Measurements from ENCODE around the gene TIGD4.

- TF ChIP-seq CTCF (IDR thresholded peaks at IDR 0.05) (no peak), POLR2A (IDR thresholded peaks at IDR 0.05) (no peak)
Observed at GRCh38 chr4:152735396-152735859, 44.1 kb downstream of the TIGD4 start.

Measured in lower leg skin (tissue), 3 donors.